ENCODE results near the gene STX10. TPM values are rescaled to one million over a fixed set of nuclear protein-coding genes. Genes with fewer than 3 reads are reported as not detected.

STX10 gene
- total RNA-seq, 1 experiment from 2014 or later: 179 TPM

DNA sequence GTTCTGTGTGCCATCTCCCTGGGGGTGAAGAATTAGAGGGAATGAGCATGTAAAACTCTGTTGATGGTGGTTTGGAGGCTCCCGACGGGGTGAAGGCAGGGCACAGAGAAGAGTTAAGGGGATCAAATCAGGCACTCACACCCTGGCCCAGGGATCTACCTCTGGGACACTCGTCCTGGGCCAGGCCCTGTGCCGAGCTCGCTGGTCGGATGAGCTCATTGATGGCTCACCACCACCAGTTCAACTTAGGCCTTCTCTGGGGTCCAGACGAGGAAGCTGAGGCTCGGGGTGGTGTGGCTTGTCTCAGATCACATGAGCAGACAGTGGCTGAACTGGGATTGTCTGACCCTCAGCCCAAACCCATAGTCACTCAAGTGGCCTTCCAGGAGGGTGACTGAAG, 30.5 kb downstream of the STX10 start:
- H3K9me2 ChIP-seq (replicated peaks; ENCODE audit: low read length): no peaks in the 10 kb centered on the region
- H3K36me3 ChIP-seq (ENCODE audit: low read depth, low read length): peaks cover 22% of the 10 kb centered on the region; the same call in 1 of the 2 replicates
- no peak overlapping the region for H3K27ac ChIP-seq (ENCODE audit: low read length)
- intact Hi-C loops (cut with micrococcal nuclease): no loop called here
- no peak for TF ChIP-seq EZH2phosphoT487 (IDR thresholded peaks at IDR 0.05; ENCODE audit: borderline replicate concordance, low read length)
- TF ChIP-seq EZH2 (IDR thresholded peaks at IDR 0.05; ENCODE audit: low read length, unreplicated experiment): no peak
- TF ChIP-seq, protein P1, sequence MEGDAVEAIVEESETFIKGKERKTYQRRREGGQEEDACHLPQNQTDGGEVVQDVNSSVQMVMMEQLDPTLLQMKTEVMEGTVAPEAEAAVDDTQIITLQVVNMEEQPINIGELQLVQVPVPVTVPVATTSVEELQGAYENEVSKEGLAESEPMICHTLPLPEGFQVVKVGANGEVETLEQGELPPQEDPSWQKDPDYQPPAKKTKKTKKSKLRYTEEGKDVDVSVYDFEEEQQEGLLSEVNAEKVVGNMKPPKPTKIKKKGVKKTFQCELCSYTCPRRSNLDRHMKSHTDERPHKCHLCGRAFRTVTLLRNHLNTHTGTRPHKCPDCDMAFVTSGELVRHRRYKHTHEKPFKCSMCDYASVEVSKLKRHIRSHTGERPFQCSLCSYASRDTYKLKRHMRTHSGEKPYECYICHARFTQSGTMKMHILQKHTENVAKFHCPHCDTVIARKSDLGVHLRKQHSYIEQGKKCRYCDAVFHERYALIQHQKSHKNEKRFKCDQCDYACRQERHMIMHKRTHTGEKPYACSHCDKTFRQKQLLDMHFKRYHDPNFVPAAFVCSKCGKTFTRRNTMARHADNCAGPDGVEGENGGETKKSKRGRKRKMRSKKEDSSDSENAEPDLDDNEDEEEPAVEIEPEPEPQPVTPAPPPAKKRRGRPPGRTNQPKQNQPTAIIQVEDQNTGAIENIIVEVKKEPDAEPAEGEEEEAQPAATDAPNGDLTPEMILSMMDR (conservative IDR thresholded peaks at IDR 0.05; ENCODE audit: low read depth, low read length): no peak
- ChIA-PET POLR2A (ENCODE audit: unreplicated experiment) (interaction anchor here (0.6 to 0.7 kb wide), 2 partner anchors 57 to 185 kb away, joined by 4 to 8 read pairs; no protein-coding TSS in a partner anchor), CTCF (interaction anchor here (0.5 kb wide), 1 partner anchor 56 kb away, joined by 5 read pairs; no protein-coding TSS in a partner anchor)
- DNase-seq (no peak), ATAC-seq (no peak)
- H3K4me1 ChIP-seq (ENCODE audit: insufficient read depth, low read length): peaks cover 38% of the 10 kb centered on the region
- H4K20me1 ChIP-seq (ENCODE audit: low read length): peaks cover 49% of the 10 kb centered on the region
- H3K4me2 ChIP-seq (ENCODE audit: low read length): peak overlapping the region; percentile 85
- no TSS peak for BruUV-seq (replicated peaks)
- H3K9me3 ChIP-seq (ENCODE audit: low read length): no peaks in the 10 kb centered on the region
- H3K79me2 ChIP-seq (ENCODE audit: low read length): peaks cover 86% of the 10 kb centered on the region
- H3K4me3 ChIP-seq (ENCODE audit: low read length): peak overlapping the region; percentile 93
- no peak overlapping the region for H3K9ac ChIP-seq (ENCODE audit: low read length)
- H3K27me3 ChIP-seq (ENCODE audit: low read length): no peaks in the 10 kb centered on the region
- no peak overlapping the region for H2AFZ ChIP-seq (ENCODE audit: low read length)
- peaks cover 4% of the 10 kb centered on the region for H3F3A ChIP-seq (ENCODE audit: low read length, unreplicated experiment)

DNA sequence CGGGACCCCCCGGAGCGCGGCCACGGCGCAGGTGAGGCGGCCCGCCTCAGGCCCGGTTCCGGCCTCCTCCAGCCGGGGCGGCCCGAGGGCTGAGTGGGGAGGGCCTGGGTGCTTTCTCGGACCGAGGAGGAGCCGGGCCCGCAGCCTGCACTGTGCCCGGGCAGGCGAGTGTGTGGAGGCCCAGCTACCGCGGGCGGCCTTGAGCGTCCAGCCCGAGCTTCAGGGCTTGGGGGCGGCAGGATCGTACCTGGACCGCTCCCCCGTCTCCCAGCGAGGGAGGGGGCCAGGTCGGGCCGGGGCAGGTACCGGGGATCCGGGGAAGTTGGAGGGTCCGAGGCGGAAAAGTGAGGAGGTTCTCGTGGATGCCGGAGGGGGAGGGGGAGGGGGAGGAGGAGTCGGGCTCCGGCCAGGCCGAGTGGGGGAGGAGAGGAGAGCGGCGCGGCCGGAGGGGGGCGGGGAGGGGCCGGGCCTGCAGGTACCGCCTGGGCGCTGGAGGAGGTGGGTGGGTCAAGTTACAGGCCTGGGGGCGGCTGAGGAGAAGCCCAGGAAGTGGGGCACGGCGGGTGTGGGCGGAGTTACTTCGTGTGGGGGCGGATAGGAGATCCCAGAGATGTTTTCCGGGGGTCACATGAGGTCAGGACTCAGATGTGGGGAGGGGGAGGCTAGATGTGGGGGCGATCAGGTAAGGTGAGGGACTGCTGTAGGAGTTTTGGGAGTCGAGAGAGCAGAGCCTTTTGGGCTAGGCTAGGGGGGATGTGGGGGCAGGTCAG, 31.6 kb downstream of the STX10 start:
- Histone ChIP-seq H3K9me2 (replicated peaks; ENCODE audit: low read length) (no peaks in the 10 kb centered on the region), H3F3A (ENCODE audit: low read length, unreplicated experiment) (peaks cover 4% of the 10 kb centered on the region), H2AFZ (ENCODE audit: low read length) (peak overlapping the region; percentile 53; the same call in 1 of the 2 replicates), H3K4me1 (ENCODE audit: insufficient read depth, low read length) (peaks cover 38% of the 10 kb centered on the region), H3K9me3 (ENCODE audit: low read length) (no peaks in the 10 kb centered on the region), H3K36me3 (ENCODE audit: low read depth, low read length) (peaks cover 23% of the 10 kb centered on the region; the same call in 1 of the 2 replicates), H3K79me2 (ENCODE audit: low read length) (peaks cover 84% of the 10 kb centered on the region), H3K27ac (ENCODE audit: low read length) (peak overlapping the region; percentile 65), H3K9ac (ENCODE audit: low read length) (peak overlapping the region; percentile 95), H3K4me3 (ENCODE audit: low read length) (peak overlapping the region; percentile 93), H3K4me2 (ENCODE audit: low read length) (peak overlapping the region; percentile 85), H3K27me3 (ENCODE audit: low read length) (no peaks in the 10 kb centered on the region), H4K20me1 (ENCODE audit: low read length) (peaks cover 47% of the 10 kb centered on the region)
- intact Hi-C loops (cut with micrococcal nuclease): no loop called here
- no TSS peak for BruUV-seq (replicated peaks)
- DNase-seq: peak; percentile 66
- CTCF ChIA-PET: interaction anchor here (1.2 kb wide), 1 partner anchor 141 kb away, joined by 3 read pairs; no protein-coding TSS in a partner anchor
- peak; percentile 15 for ATAC-seq
- TF ChIP-seq, protein P1 (conservative IDR thresholded peaks at IDR 0.05; ENCODE audit: low read depth, low read length): no peak
- TF ChIP-seq EZH2 (IDR thresholded peaks at IDR 0.05; ENCODE audit: low read length, unreplicated experiment): no peak
- TF ChIP-seq EZH2phosphoT487 (IDR thresholded peaks at IDR 0.05; ENCODE audit: borderline replicate concordance, low read length): no peak
- POLR2A ChIA-PET (ENCODE audit: unreplicated experiment): interaction anchor here (0.5 to 0.6 kb wide), 2 partner anchors 31 to 210 kb away, joined by 3 to 8 read pairs; no protein-coding TSS in a partner anchor
